OCI-LY1 (cell line): ENCODE data around the gene EIF2S1.

Experiments used
- H2AFZ ChIP-seq: fragments of 200-600 bp; sonication (generic), shearing (Covaris generic); 2 replicates; pipeline ENCODE4 v1.6.0; 2014; ENCODE audit warnings: antibody characterized with exemption, mild to moderate bottlenecking, low read length
- H3F3A ChIP-seq: fragments of 200-600 bp; sonication (generic), shearing (Covaris generic); 2 replicates; pipeline ENCODE4 v1.6.0; 2014; ENCODE audit warnings: mild to moderate bottlenecking, antibody characterized with exemption, low read length, moderate library complexity; ENCODE audit not compliant: insufficient read depth
- H3K27ac ChIP-seq: fragments of 200-600 bp; sonication (generic); 2 replicates; pipeline ENCODE4 v1.5.1; 2014; ENCODE audit warnings: low read length, mixed run types, mild to moderate bottlenecking, low read depth; ENCODE audit not compliant: poor library complexity, severe bottlenecking
- H3K27me3 ChIP-seq: fragments of 200-600 bp; sonication (generic); 2 replicates; pipeline ENCODE4 v1.6.0; 2014; ENCODE audit warnings: antibody characterized with exemption, mild to moderate bottlenecking, low read length, moderate library complexity; ENCODE audit not compliant: insufficient read depth
- H3K36me3 ChIP-seq: fragments of 200-600 bp; sonication (generic); 2 replicates; pipeline ENCODE4 v1.6.1; 2014; ENCODE audit warnings: mild to moderate bottlenecking, antibody characterized with exemption, low read length, moderate library complexity, mixed read lengths; ENCODE audit not compliant: insufficient read depth
- H3K4me1 ChIP-seq: fragments of 200-600 bp; sonication (generic); 2 replicates; pipeline ENCODE4 v1.5.1; 2014; ENCODE audit warnings: mild to moderate bottlenecking, low read length, moderate library complexity; ENCODE audit not compliant: insufficient read depth, severe bottlenecking
- H3K4me2 ChIP-seq: fragments of 200-600 bp; sonication (generic), shearing (Covaris generic); 2 replicates; pipeline ENCODE4 v1.6.1; 2014; ENCODE audit warnings: low read length
- H3K4me3 ChIP-seq: fragments of 200-600 bp; sonication (generic); 2 replicates; pipeline ENCODE4 v1.5.1; 2014; ENCODE audit warnings: low read length, low read depth, mild to moderate bottlenecking, mixed read lengths; ENCODE audit not compliant: poor library complexity, severe bottlenecking
- H3K79me2 ChIP-seq: fragments of 200-600 bp; shearing (Covaris generic); 2 replicates; pipeline ENCODE4 v1.6.1; 2016; ENCODE audit warnings: mixed run types, low read length, mixed read lengths; ENCODE audit not compliant: insufficient read depth
- H3K9ac ChIP-seq: fragments of 200-600 bp; sonication (generic), shearing (Covaris generic); 2 replicates; pipeline ENCODE4 v1.6.1; 2014; ENCODE audit warnings: mild to moderate bottlenecking, low read length, mixed read lengths
- H3K9me2 ChIP-seq: fragments of 200-600 bp; sonication (generic), shearing (Covaris generic); 2 replicates; pipeline ENCODE4 v1.6.1; 2014; ENCODE audit warnings: low read depth, mild to moderate bottlenecking, low read length, mixed read lengths
- H3K9me3 ChIP-seq: fragments of 200-600 bp; shearing (Covaris generic); 2 replicates; pipeline ENCODE4 v1.6.1; 2014; ENCODE audit warnings: low read length, mixed read lengths
- H4K20me1 ChIP-seq: fragments of 200-600 bp; sonication (generic), shearing (Covaris generic); 2 replicates; pipeline ENCODE4 v1.6.0; 2016; ENCODE audit warnings: mild to moderate bottlenecking, low read length; ENCODE audit not compliant: insufficient read depth
- CTCF ChIP-seq: fragments of 200-600 bp; sonication (generic), shearing (Covaris generic); IDR thresholded peaks from 2 replicates; pipeline ENCODE4 v1.5.1; 2017; ENCODE audit warnings: mild to moderate bottlenecking, antibody characterized with exemption, low read length, moderate library complexity, mixed read lengths
- EZH2 ChIP-seq: fragments of 200-600 bp; sonication (generic), shearing (Covaris generic); IDR thresholded peaks from 2 replicates; pipeline ENCODE4 v1.8.0; 2017; ENCODE audit warnings: borderline replicate concordance, mixed run types, mild to moderate bottlenecking, antibody characterized with exemption, low read length, moderate library complexity, mixed read lengths

The EIF2S1 gene

GRCh38 chr14:67429510-67430205, 69.5 kb downstream of the EIF2S1 start:
- H3K27me3 ChIP-seq: 0 out of 2 replicates have a peak, but pooled peaks cover 2% of the 10 kb centered on the region
- H4K20me1 ChIP-seq: no peaks in the 10 kb centered on the region
- no peaks in the 10 kb centered on the region for H3K36me3 ChIP-seq
- H3K9ac ChIP-seq: no peak overlapping the region
- H3K79me2 ChIP-seq: no peaks in the 10 kb centered on the region
- H3K27ac ChIP-seq: no peak overlapping the region
- no peak overlapping the region for H2AFZ ChIP-seq
- H3K4me3 ChIP-seq: no peak overlapping the region
- no peaks in the 10 kb centered on the region for H3K4me1 ChIP-seq
- TF ChIP-seq CTCF (no peak), EZH2 (no peak)
- H3K9me3 ChIP-seq: no peaks in the 10 kb centered on the region
- no peaks in the 10 kb centered on the region for H3K9me2 ChIP-seq
- H3K4me2 ChIP-seq: no peak overlapping the region
- no peaks in the 10 kb centered on the region for H3F3A ChIP-seq

GRCh38 chr14:67432050-67432564, 72.0 kb downstream of the EIF2S1 start:
- Histone ChIP-seq H3K9ac (no peak overlapping the region), H2AFZ (no peak overlapping the region), H3K4me1 (no peaks in the 10 kb centered on the region), H3K79me2 (no peaks in the 10 kb centered on the region), H3K9me3 (no peaks in the 10 kb centered on the region), H3K27me3 (peaks cover 2% of the 10 kb centered on the region; the same call in 1 of the 2 replicates), H3F3A (no peaks in the 10 kb centered on the region), H4K20me1 (no peaks in the 10 kb centered on the region), H3K4me3 (no peak overlapping the region), H3K36me3 (no peaks in the 10 kb centered on the region), H3K9me2 (no peaks in the 10 kb centered on the region), H3K27ac (no peak overlapping the region), H3K4me2 (no peak overlapping the region)
- no peak for TF ChIP-seq CTCF
- TF ChIP-seq EZH2: no peak

- Histone ChIP-seq H3K4me1 (no peaks in the 10 kb centered on the region), H3K36me3 (no peaks in the 10 kb centered on the region), H3F3A (no peaks in the 10 kb centered on the region), H3K79me2 (no peaks in the 10 kb centered on the region), H3K9ac (no peak overlapping the region), H3K4me3 (no peak overlapping the region), H3K27me3 (no peaks in the 10 kb centered on the region; the same call in 1 of the 2 replicates), H2AFZ (no peak overlapping the region), H3K4me2 (no peak overlapping the region), H3K27ac (no peak overlapping the region), H3K9me2 (no peaks in the 10 kb centered on the region), H4K20me1 (no peaks in the 10 kb centered on the region), H3K9me3 (no peaks in the 10 kb centered on the region)
- TF ChIP-seq CTCF: no peak
- TF ChIP-seq EZH2: no peak
These were observed 75.5 kb downstream of the EIF2S1 start for GRCh38 chr14:67435603-67436002.
